ENCODE measurements around the gene MYOM1.

The MYOM1 gene

DNA sequence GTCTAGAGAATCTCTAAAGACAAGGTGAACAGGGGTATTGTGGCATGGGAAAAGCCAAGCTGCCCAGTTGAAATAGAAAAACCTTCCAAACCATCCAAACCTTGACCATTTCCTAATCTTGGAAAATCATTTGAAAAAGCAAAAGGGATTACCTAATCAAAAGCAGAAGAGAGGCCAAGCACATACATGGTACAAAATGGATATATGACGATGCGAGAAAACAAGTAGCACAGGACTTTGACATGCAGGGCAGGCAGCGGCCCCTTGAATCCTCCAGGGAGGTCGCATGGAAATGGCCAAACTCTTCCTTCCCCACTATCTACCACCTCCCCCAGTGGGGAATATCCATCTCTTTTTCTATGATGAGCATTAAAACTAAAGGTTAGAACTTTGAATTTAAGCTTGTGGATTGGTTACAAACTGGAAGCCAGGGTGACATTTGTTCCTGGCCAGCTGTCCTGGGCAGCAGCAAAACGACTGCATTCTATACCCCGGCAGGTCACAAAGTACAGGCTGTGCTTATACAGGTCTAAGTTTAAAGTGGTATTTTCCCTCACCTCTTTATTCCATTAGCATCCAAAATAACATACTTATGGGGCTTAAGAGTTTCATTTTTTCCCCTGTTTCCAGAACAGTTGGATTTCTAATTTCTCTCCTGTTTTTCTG lies 24.7 kb downstream of the MYOM1 start:
- H3K27ac ChIP-seq (ENCODE audit: low read length), result no peak overlapping the region
- H3K9me2 ChIP-seq (replicated peaks; ENCODE audit: insufficient read depth, low read length), result no peaks in the 10 kb centered on the region
- no peaks in the 10 kb centered on the region for H3K4me1 ChIP-seq (ENCODE audit: low read length)
- no peaks in the 10 kb centered on the region for H3K79me2 ChIP-seq (ENCODE audit: low read length)
- no peak overlapping the region for H3K9ac ChIP-seq (ENCODE audit: low read length)
- no peak for TF ChIP-seq EZH2 (optimal IDR thresholded peaks at IDR 0.05; ENCODE audit: low read depth, low read length)
- TF ChIP-seq, protein P1, sequence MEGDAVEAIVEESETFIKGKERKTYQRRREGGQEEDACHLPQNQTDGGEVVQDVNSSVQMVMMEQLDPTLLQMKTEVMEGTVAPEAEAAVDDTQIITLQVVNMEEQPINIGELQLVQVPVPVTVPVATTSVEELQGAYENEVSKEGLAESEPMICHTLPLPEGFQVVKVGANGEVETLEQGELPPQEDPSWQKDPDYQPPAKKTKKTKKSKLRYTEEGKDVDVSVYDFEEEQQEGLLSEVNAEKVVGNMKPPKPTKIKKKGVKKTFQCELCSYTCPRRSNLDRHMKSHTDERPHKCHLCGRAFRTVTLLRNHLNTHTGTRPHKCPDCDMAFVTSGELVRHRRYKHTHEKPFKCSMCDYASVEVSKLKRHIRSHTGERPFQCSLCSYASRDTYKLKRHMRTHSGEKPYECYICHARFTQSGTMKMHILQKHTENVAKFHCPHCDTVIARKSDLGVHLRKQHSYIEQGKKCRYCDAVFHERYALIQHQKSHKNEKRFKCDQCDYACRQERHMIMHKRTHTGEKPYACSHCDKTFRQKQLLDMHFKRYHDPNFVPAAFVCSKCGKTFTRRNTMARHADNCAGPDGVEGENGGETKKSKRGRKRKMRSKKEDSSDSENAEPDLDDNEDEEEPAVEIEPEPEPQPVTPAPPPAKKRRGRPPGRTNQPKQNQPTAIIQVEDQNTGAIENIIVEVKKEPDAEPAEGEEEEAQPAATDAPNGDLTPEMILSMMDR (IDR thresholded peaks at IDR 0.05; ENCODE audit: low read length), result no peak
- TF ChIP-seq EZH2phosphoT487 (IDR thresholded peaks at IDR 0.05; ENCODE audit: low read length), result no peak
- no peak overlapping the region for H2AFZ ChIP-seq (ENCODE audit: low read length)
- DNase-seq, result no peak
- no peaks in the 10 kb centered on the region for H3K36me3 ChIP-seq (replicated peaks; ENCODE audit: insufficient read depth, low read length)
- H3K4me3 ChIP-seq (ENCODE audit: low read length), result no peak overlapping the region
- no peaks in the 10 kb centered on the region for H4K20me1 ChIP-seq (ENCODE audit: insufficient read depth, low read length)
- H3K9me3 ChIP-seq (replicated peaks; ENCODE audit: insufficient read depth, low read length), result no peaks in the 10 kb centered on the region
- H3K27me3 ChIP-seq (replicated peaks; ENCODE audit: insufficient read depth, low read length), result no peaks in the 10 kb centered on the region
- no peaks in the 10 kb centered on the region for H3F3A ChIP-seq (ENCODE audit: insufficient read depth, low read length)
- H3K4me2 ChIP-seq (ENCODE audit: low read depth, low read length), result no peak overlapping the region

DNA sequence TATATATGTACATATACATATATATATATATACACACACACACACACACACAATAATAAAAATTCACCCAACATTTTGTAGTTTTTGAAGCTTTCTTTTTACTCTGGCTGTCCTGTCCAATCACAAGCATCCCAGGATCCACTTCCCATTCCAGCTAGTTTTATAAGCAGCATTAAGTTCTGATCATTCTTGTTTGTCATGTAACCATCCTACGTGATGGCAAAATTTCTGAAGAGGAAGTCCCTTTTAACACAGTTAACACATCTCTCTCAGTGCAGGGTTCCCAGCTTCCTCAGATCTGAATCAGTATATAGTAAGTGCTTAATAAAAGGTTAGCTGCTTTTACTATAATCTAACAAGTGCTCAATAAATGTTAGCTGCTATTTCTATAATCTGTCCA lies 26.4 kb downstream of the MYOM1 start:
- Histone ChIP-seq H3K9ac (ENCODE audit: low read length) (no peak overlapping the region), H3K9me3 (replicated peaks; ENCODE audit: insufficient read depth, low read length) (no peaks in the 10 kb centered on the region), H3K4me3 (ENCODE audit: low read length) (no peak overlapping the region), H2AFZ (ENCODE audit: low read length) (no peak overlapping the region), H3K4me1 (ENCODE audit: low read length) (no peaks in the 10 kb centered on the region), H3K27me3 (replicated peaks; ENCODE audit: insufficient read depth, low read length) (no peaks in the 10 kb centered on the region), H4K20me1 (ENCODE audit: insufficient read depth, low read length) (no peaks in the 10 kb centered on the region), H3K4me2 (ENCODE audit: low read depth, low read length) (no peak overlapping the region), H3F3A (ENCODE audit: insufficient read depth, low read length) (no peaks in the 10 kb centered on the region), H3K27ac (ENCODE audit: low read length) (no peak overlapping the region), H3K36me3 (replicated peaks; ENCODE audit: insufficient read depth, low read length) (no peaks in the 10 kb centered on the region), H3K9me2 (replicated peaks; ENCODE audit: insufficient read depth, low read length) (no peaks in the 10 kb centered on the region), H3K79me2 (ENCODE audit: low read length) (no peaks in the 10 kb centered on the region)
- TF ChIP-seq EZH2 (optimal IDR thresholded peaks at IDR 0.05; ENCODE audit: low read depth, low read length) (no peak), EZH2phosphoT487 (IDR thresholded peaks at IDR 0.05; ENCODE audit: low read length) (no peak)
- TF ChIP-seq, protein P1 (IDR thresholded peaks at IDR 0.05; ENCODE audit: low read length), result no peak
- DNase-seq, result no peak

DNA sequence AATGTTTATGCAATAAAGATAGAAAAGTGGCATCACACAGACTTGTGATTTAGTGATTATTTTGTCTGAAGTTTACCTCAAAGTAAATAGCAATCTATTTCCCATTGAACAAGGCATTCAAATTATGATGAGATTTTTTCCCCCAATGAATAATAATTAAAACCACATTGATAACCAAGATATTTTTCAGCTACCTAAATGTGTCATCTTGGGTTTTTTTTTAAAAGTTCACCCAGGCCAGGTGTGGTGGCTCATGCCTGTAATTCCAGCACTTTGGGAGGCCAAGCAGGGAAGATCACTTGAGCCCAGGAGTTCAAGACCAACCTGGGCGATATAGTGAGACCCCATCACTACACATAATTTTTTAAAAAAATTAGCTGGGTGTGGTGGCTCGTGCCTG lies 27.0 kb downstream of the MYOM1 start:
- Histone ChIP-seq H3K27me3 (replicated peaks; ENCODE audit: insufficient read depth, low read length) (no peaks in the 10 kb centered on the region), H3K27ac (ENCODE audit: low read length) (no peak overlapping the region), H3K4me3 (ENCODE audit: low read length) (no peak overlapping the region), H4K20me1 (ENCODE audit: insufficient read depth, low read length) (no peaks in the 10 kb centered on the region), H2AFZ (ENCODE audit: low read length) (no peak overlapping the region), H3K4me2 (ENCODE audit: low read depth, low read length) (no peak overlapping the region), H3K9me3 (replicated peaks; ENCODE audit: insufficient read depth, low read length) (no peaks in the 10 kb centered on the region), H3F3A (ENCODE audit: insufficient read depth, low read length) (no peaks in the 10 kb centered on the region), H3K4me1 (ENCODE audit: low read length) (no peaks in the 10 kb centered on the region), H3K9me2 (replicated peaks; ENCODE audit: insufficient read depth, low read length) (no peaks in the 10 kb centered on the region), H3K36me3 (replicated peaks; ENCODE audit: insufficient read depth, low read length) (no peaks in the 10 kb centered on the region), H3K79me2 (ENCODE audit: low read length) (no peaks in the 10 kb centered on the region), H3K9ac (ENCODE audit: low read length) (no peak overlapping the region)
- no peak for DNase-seq
- TF ChIP-seq EZH2 (optimal IDR thresholded peaks at IDR 0.05; ENCODE audit: low read depth, low read length) (no peak), EZH2phosphoT487 (IDR thresholded peaks at IDR 0.05; ENCODE audit: low read length) (no peak)
- TF ChIP-seq, protein P1 (IDR thresholded peaks at IDR 0.05; ENCODE audit: low read length), result no peak

All from MM.1S (cell line).